Keratinocyte (primary cell): ENCODE results near the gene HSPG2.

Experiments
- CTCF ChIP-seq, 3 experiments: IDR thresholded peaks in 1 of 3; conservative IDR thresholded peaks in 1 of 3; optimal IDR thresholded peaks in 1 of 3; 2 replicates in 2 of 3; 3 replicates in 1 of 3; pipeline versions ENCODE3 to v1.5.1; 2011; ENCODE audit warnings: low read length in 3 of 3, mild to moderate bottlenecking in 3 of 3, moderate library complexity in 2 of 3, control low read depth in 1 of 3, inconsistent platforms in 1 of 3; ENCODE audit not compliant: insufficient read depth in 2 of 3; ENCODE audit errors: extremely low read depth in 1 of 3
- EZH2 ChIP-seq: IDR thresholded peaks from one replicate; pipeline ENCODE4 v1.6.1; 2012; ENCODE audit warnings: inconsistent platforms, mild to moderate bottlenecking, low read length, moderate library complexity

- TF ChIP-seq CTCF (optimal IDR thresholded peaks at IDR 0.05 in 1 of 3, IDR thresholded peaks at IDR 0.05 in 1 of 3, conservative IDR thresholded peaks at IDR 0.05 in 1 of 3; ENCODE audit: extremely low read depth in 1 of 3, insufficient read depth in 2 of 3, low read length in 3 of 3) (no peak), EZH2 (no peak)
Measured at GRCh38 chr1:21942464-21942863, 5.4 kb upstream of the HSPG2 start.
